T-helper 9 cell (primary cell): ENCODE results near the gene MAP2K1.
"Not testable (repeated sequence)": the region's sequence is repeated elsewhere in the genome, so short reads cannot be mapped to it uniquely, and the experiment has no call there.

Experiments used
- DNase-seq: peaks from one replicate; pipeline ENCODE4 v3.0.0-alpha.2; 2020
- total RNA-seq, 2 donors: gene quantifications; one replicate each; lab custom pipeline; 2026; lab: John Stamatoyannopoulos, UW

The MAP2K1 gene
- total RNA-seq: 93.9 to 120 reads per million in 2 donors

- DNase-seq: peak; percentile 98
These were observed at the start of gene MAP2K1 for GRCh38 chr15:66386204-66387123. TSS of gene MAP2K1 (plus strand) at chr15:66386912. CDS start at chr15:66387348, 436 bp downstream.

- DNase-seq: not testable (repeated sequence)
These were observed 38.2 kb upstream of the MAP2K1 start for GRCh38 chr15:66348530-66348929.

DNA sequence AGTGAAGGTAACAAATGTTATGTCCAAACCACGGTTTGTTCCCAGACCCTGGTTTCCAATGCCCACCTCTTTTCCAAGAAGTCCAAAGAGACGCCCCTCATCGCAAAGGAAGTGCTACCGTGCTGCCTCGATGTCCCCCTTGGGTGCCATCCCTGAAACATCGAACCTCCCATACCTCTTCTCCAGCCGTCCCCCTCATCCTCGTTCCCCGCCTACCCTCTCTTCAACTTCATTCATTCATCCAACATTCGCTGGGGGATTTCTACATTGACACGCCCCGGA lies 30.7 kb upstream of the MAP2K1 start:
- DNase-seq: no peak

- DNase-seq: peak; percentile 97
These were observed 30.1 kb upstream of the MAP2K1 start, which contains the start of gene TIPIN for GRCh38 chr15:66356359-66357236. TSS of gene TIPIN (minus strand) at chr15:66356685. CDS start at chr15:66352947, 3,738 bp downstream.

DNA sequence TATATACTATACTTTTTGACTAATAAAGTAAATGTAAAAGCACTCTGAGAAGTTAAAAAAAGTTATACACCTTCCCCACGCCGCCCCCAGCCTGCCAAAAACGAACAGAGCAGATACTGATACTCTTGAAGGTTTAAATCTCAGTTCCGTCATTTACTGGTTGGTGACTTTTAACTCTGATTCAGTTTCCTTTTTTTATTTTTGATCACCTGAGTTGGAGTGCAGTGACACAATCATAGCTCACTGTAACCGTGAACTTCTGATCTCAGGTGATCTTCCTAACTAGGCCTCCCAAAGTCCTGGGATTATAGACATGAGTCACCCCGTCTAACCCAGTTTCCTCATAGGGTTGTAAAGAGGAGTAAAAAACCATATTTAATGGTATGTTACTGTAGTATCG lies 27.0 kb upstream of the MAP2K1 start:
- no peak for DNase-seq

DNA sequence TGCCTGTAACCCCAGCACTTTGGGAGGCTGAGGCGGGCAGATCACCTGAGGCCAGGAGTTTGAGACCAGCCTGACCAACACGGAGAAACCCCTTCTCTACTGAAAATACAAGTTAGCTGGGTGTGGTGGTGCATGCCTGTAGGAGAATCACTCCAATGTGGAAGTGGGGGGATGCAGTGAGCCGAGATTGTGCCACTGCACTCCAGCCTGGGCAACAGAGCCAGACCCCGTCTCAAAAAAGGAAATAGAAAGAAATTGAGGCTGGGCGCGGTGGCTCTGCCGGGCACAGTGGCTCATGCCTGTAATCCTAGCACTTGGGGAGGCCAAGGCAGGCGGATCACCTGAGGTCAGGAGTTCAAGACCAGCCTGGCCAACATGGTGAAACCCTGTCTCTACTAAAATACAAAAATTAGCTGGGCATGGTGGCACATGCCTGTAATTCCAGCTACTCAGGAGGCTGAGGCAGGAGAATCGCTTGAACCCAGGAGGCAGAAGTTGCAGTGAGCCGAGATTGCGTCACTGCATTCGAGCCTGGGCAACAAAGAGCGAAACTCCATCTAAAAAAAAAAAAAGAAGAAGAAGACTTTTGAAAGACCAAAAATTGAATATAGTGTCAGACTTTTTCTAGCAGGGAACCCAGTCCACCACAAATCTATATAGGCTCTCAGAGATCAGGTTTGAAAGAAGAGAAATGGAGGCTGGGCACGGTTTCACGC lies 24.8 kb upstream of the MAP2K1 start:
- not testable (repeated sequence) for DNase-seq

DNA sequence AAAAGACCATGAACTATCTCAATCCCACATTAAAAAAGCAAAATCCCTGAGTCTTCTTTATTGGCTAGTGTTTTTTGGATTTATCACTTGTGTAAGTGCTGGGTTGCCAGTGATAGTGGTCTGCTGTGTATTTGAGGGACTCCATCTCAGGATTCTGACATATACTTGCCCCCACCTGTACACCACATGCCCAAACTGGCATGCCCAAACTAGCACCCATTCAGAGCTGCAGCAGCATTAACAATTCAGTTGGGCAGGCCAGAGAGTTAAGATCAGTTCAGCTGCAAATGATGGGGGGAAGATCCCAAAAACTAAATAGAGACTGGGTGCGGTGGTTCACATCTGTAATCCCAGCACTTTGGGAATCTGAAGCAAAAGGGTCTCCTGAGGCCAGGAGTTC lies 23.9 kb upstream of the MAP2K1 start:
- DNase-seq: no peak

- DNase-seq: no peak
These were observed 21.7 kb upstream of the MAP2K1 start for GRCh38 chr15:66364944-66365528.

DNA sequence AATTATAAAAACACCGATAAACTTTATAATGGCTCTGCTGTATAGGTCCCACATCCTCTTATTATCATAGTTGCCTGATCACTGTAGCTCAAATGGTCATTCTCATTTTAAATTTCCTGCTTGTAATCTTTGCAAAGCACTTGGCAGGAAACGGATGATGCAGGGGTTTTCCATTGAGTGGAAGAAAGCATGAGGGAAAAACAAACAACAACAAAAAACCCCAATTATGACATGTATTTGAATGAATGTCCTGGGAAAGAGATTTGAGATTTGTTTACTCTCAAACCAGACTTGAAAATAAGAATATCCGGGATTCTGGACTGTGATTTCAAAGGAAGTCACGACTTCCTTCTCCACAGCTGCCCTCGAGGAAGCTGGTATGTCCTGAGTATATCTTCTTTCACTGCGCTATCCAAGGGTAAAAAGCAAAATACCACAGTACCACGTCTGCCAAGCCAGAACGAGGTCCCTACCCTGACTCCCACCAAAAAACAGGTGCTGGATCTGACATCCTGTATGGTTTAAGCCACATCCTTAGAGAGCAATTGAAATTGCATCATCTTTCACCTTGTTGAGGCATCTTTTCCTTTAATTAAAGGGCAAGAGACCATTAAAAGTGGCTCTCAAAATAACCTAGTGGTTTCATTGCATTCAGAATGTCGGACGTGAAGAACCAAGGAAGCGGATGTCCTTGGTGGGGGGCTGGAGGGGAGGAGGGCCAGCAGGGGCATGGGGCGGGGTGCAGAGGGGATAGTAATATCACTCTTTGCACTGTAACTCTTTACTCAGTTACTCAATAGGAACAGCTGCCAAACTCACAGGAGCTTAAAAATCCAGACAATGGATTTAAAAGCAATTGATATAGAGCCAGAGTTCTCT lies 16.7 kb upstream of the MAP2K1 start:
- no peak for DNase-seq

DNA sequence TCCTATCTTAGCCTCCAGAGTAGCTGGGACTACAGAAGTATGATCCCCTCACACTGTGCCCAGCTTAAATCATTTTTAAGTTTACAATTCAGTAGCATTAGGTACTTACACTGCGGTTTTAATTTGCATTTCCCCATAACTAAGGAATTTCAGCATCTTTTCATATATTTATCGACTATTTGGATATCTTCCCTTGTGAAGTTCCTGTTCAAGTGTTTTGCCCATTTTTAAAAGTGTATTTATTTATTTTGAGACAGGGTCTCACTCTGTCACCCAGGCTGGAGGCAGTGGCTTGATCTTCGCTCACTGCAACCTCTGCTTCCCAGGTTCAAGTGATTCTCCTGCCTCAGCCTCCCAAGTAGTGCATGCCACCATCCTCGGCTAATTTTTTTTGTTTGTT lies 12.5 kb upstream of the MAP2K1 start:
- no peak for DNase-seq

GRCh38 chr15:66378814-66379430 lies 7.8 kb upstream of the MAP2K1 start:
- DNase-seq: no peak

GRCh38 chr15:66381376-66381775 lies 5.3 kb upstream of the MAP2K1 start:
- not testable (repeated sequence) for DNase-seq

DNA sequence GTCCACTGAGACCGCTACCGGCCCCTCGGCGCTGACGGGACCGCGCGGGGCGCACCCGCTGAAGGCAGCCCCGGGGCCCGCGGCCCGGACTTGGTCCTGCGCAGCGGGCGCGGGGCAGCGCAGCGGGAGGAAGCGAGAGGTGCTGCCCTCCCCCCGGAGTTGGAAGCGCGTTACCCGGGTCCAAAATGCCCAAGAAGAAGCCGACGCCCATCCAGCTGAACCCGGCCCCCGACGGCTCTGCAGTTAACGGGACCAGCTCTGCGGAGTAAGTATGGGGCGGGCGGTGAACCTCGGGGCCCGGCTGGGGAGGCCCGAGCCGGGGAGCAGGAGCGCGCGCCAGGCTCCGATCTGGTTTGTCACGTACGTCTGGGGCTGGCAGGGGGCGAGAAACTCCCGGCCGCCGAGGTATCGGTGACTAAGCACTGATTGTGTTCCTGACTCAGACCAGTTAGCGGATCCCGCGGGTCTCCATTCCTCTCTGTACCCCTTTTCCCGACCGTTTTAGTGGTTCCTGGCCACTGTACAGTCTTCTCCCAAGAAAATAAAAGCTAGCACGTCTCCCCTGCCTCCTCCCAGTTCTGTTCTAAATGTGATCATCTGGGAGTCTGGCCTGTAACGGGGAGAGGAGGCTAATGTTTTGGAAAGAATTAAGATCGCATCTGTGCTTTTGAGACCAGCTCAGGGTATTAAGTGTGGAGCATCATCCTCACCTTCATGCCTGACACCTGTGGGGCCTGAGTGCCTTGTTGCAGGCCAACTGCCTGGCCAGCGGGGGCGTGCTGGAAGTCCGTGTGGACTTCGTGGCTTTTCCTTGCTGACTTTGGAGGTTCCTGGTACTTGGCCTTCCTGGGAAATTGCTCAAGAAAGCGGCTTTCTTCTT lies 691 bp downstream of the MAP2K1 start:
- DNase-seq: peak; percentile 58

DNA sequence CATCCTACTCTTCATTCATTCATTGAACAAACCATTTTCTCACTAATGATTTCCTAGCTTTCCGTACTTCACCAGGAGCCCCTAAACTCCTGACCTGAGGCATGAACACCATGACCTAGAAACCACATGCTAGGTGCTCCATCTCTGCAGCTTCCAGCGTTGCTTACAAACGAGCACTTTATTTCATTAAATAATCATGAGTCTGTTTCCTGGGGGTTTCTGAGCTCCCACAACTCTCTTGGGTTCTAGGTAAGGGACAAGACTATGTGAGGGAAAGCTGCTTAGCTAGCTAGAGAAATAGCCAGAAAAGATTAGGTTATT lies 1.3 kb downstream of the MAP2K1 start:
- DNase-seq: no peak

GRCh38 chr15:66388576-66388975 lies 1.9 kb downstream of the MAP2K1 start:
- no peak for DNase-seq

GRCh38 chr15:66389098-66389858 lies 2.6 kb downstream of the MAP2K1 start:
- DNase-seq: peak; percentile 14

GRCh38 chr15:66389859-66390381 lies 3.2 kb downstream of the MAP2K1 start:
- DNase-seq: no peak

- DNase-seq: no peak
These were observed 4.0 kb downstream of the MAP2K1 start for GRCh38 chr15:66390678-66391077.

GRCh38 chr15:66393037-66393436 lies 6.3 kb downstream of the MAP2K1 start:
- not testable (repeated sequence) for DNase-seq
